Spleen (tissue), 11 donors: Measurements from ENCODE around the gene ZRANB1. TPM values are rescaled to one million over a fixed set of nuclear protein-coding genes. Genes with fewer than 3 reads are reported as not detected.

Experiments used
- DNase-seq: peaks from one replicate; pipeline ENCODE4 v3.0.0-alpha.2; 2020
- H3K27ac ChIP-seq, 8 donors: fragments of 200-600 bp; sonication (generic) in 7 of 8; 1 replicate in 4 of 8; 2 replicates in 4 of 8; pipeline versions ENCODE4 v1.5.0 to v1.8.0; 2016 to 2021; ENCODE audit warnings: inconsistent platforms in 4 of 8, mild to moderate bottlenecking in 4 of 8, moderate library complexity in 1 of 8
- H3K27me3 ChIP-seq, 7 donors: fragments of 200-600 bp; sonication (generic) in 6 of 7; replicated peaks in 1 of 7; 1 replicate in 4 of 7; 2 replicates in 3 of 7; pipeline versions ENCODE4 v1.5.0 to v1.8.0; 2016 to 2021; ENCODE audit warnings: inconsistent platforms in 3 of 7, mild to moderate bottlenecking in 1 of 7
- H3K36me3 ChIP-seq, 6 donors: fragments of 200-600 bp; sonication (generic) in 5 of 6; 1 replicate in 4 of 6; 2 replicates in 2 of 6; pipeline versions ENCODE4 v1.5.0 to v1.8.0; 2016 to 2021; ENCODE audit warnings: inconsistent platforms in 2 of 6
- H3K4me1 ChIP-seq, 6 donors: fragments of 200-600 bp; sonication (generic) in 5 of 6; 1 replicate in 3 of 6; 2 replicates in 3 of 6; pipeline versions ENCODE4 v1.5.0 to v1.8.0; 2016 to 2021; ENCODE audit warnings: inconsistent platforms in 3 of 6
- H3K4me3 ChIP-seq, 8 donors: fragments of 200-600 bp; sonication (generic) in 7 of 8; 1 replicate in 4 of 8; 2 replicates in 4 of 8; pipeline versions ENCODE4 v1.5.0 to v1.8.0; 2016 to 2021; ENCODE audit warnings: inconsistent platforms in 4 of 8, mild to moderate bottlenecking in 4 of 8, moderate library complexity in 2 of 8
- H3K9me3 ChIP-seq, 8 donors: fragments of 200-600 bp; sonication (generic) in 7 of 8; 1 replicate in 4 of 8; 2 replicates in 4 of 8; pipeline versions ENCODE4 v1.5.0 to v1.8.0; 2016 to 2021; ENCODE audit warnings: inconsistent platforms in 4 of 8
- POLR2A ChIP-seq, 3 donors: fragments of 450-650 bp; IDR thresholded peaks; one replicate each; pipeline ENCODE4 v1.5.1; 2017; ENCODE audit warnings: antibody characterized with exemption in 3 of 3, mild to moderate bottlenecking in 1 of 3
- POLR2AphosphoS5 ChIP-seq, 3 donors: sonication (generic); formaldehyde crosslinking; IDR thresholded peaks; one replicate each; pipeline ENCODE4 v1.5.1; 2017; ENCODE audit warnings: antibody characterized with exemption in 3 of 3
- WGBS, 5 donors: extraction: QIAGEN DNeasy Blood & Tissue Kit in 3 of 5; methylation state at CpG; one replicate each; pipeline versions ENCODE4 v1.1.5 to v1.1.7; 2013 to 2018; 5-methylcytosine and 5-hydroxymethylcytosine counted together
- intact Hi-C: fragments of 100-400 bp; cut with DNase I; formaldehyde crosslinking; loops from one replicate; pipeline ENCODE4 v1.15.0; 2023; ENCODE audit warnings: low total_unique reads
- microRNA-seq, 3 donors: library from miRNA; unstranded; fragments of <30 nt; microRNA quantifications; one replicate each; pipeline versions ENCODE4 to v1.1.0, GENCODE V29; 2019 to 2020
- polyA plus RNA-seq, 3 donors: library from polyadenylated mRNA; stranded (reverse); fragments of 200-250 nt; gene quantifications; one replicate each; pipeline ENCODE4 v1.2.1, GENCODE V29; 2013
- small RNA-seq, 4 donors: library from RNA; depleted of rRNA; stranded (forward); fragments of <200 nt; gene quantifications; one replicate each; pipeline ENCODE3, GENCODE V24; 2016
- total RNA-seq, 7 donors: library from RNA; depleted of rRNA in 3 of 7; stranded (reverse); fragments of >200 nt in 3 of 7; fragmentation: NEBNext Ultra II Directional in 4 of 7; extraction: Animal tissue kit (Norgen Biotek cat#: 25700) in 4 of 7; gene quantifications; one replicate each; pipeline versions ENCODE4 v1.1.0 to v1.2.1, GENCODE V29; 2016 to 2021
- TF ChIP-seq, protein P1 (sequence below), 11 experiments: fragments of 200-600 bp in 7 of 11; fragments of 450-650 bp in 4 of 11; sonication (generic) in 4 of 11; IDR thresholded peaks in 8 of 11; conservative IDR thresholded peaks in 3 of 11; 1 replicate in 7 of 11; 2 replicates in 4 of 11; pipeline versions ENCODE4 v1.4.0 to v1.8.0; 2016 to 2021; ENCODE audit warnings: antibody characterized with exemption in 11 of 11, inconsistent platforms in 4 of 11, mild to moderate bottlenecking in 1 of 11
- donor health status: healthy with polysubstance abuse.
- donor health status: DM: no; HTN: no; CAD: no; lungs with moderate emphysema.
- donor health status: DM: no; HTN: no; CAD: no.
- donor health status: Bipolar disorder and iron deficiency.
- donor health status: healthy.
- donor health status: DM: no; HTN: no; CAD: no.
- donor health status: DM: yes; HTN: yes; CAD: no.

The ZRANB1 gene
- total and polyA plus RNA-seq, 10 donors: 5.0 to 28.8 (median 17.7) TPM

DNA sequence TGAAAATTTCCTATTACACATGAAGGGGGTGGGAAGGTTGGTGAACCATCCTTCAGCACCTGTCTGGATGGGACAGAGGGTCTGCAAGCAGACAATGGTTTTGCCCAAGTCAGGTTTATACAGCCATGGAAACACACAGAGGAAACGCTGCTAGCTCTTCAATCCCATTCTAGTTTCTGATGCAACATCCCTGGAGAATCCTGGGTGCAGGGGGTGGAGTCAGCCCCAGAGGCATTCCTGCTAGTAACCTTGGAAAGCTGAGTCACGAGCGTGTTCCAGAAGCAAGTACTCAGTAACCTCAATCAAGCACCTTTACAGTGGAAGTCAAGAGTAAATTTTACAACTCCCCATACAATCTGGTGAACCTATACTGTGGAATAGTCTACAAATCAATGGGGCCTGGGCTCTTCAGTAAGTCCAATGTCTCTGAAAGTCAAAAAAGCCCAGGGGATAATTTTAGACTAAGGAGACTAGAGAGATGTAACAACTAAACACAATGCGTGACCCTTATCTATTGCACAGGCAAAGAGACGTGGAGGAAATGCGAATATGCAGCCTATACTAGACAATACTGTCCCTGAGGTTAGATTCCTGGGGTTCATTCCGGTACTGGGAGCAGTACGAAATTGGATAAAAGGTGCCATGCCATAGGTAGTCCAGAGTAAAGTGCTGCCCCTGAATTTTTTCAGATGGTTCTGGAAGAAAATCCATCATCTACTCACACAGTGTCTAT is 95.4 kb downstream of the ZRANB1 start:
- Histone ChIP-seq H3K27me3 (no peaks in the 10 kb centered on the region), H3K4me1 (peaks cover 3 to 58% (median 33%) of the 10 kb centered on the region in 6 donors), H3K4me3 (no peak overlapping the region), H3K27ac (no peak overlapping the region), H3K36me3 (peaks cover 0 to 30% (median 0%) of the 10 kb centered on the region in 6 donors), H3K9me3 (no peaks in the 10 kb centered on the region)
- TF ChIP-seq POLR2AphosphoS5 (IDR thresholded peaks at IDR 0.05): no peak
- TF ChIP-seq, protein P1, sequence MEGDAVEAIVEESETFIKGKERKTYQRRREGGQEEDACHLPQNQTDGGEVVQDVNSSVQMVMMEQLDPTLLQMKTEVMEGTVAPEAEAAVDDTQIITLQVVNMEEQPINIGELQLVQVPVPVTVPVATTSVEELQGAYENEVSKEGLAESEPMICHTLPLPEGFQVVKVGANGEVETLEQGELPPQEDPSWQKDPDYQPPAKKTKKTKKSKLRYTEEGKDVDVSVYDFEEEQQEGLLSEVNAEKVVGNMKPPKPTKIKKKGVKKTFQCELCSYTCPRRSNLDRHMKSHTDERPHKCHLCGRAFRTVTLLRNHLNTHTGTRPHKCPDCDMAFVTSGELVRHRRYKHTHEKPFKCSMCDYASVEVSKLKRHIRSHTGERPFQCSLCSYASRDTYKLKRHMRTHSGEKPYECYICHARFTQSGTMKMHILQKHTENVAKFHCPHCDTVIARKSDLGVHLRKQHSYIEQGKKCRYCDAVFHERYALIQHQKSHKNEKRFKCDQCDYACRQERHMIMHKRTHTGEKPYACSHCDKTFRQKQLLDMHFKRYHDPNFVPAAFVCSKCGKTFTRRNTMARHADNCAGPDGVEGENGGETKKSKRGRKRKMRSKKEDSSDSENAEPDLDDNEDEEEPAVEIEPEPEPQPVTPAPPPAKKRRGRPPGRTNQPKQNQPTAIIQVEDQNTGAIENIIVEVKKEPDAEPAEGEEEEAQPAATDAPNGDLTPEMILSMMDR (IDR thresholded peaks at IDR 0.05 in 8 of 11, conservative IDR thresholded peaks at IDR 0.05 in 3 of 11): no peak
- no peak for TF ChIP-seq POLR2A (IDR thresholded peaks at IDR 0.05)
- intact Hi-C loops: no loop called here
- DNase-seq: no peak
- 78 to 85% (median 80%) methylated on average over 7 to 8 of the region's 8 CpGs for WGBS, 5 donors

Small RNAs within 50 kb of the gene (microRNA-seq; reads per million reads assigned to microRNA genes)
- 0 reads per million in 3 donors for gene MIR4296

Small RNAs within 50 kb of the gene (small RNA-seq; reads per million reads assigned to genes)
- gene MIR4296: 0 reads per million in 4 donors

Other genes with a start within 250 kb of the ZRANB1 start
- 10 to 100 TPM; 43.8 to 94.0 (median 68.9) TPM for gene FAM53B, start 197.7 kb upstream of the ZRANB1 start, total RNA-seq
- 10 to 100 TPM; 13.3 to 35.2 (median 20.0) TPM for gene FAM53B, start 197.7 kb upstream of the ZRANB1 start, polyA plus RNA-seq
- 10 to 100 TPM; 16.1 to 27.1 (median 18.0) TPM for gene EEF1AKMT2, start 150.2 kb upstream of the ZRANB1 start, total RNA-seq
- gene EEF1AKMT2, start 150.2 kb upstream of the ZRANB1 start, polyA plus RNA-seq: 10 to 100 TPM; 15.3 to 18.2 (median 16.3) TPM
- 10 to 100 TPM; 13.5 to 18.1 (median 15.2) TPM for gene ABRAXAS2, start 140.3 kb upstream of the ZRANB1 start, total RNA-seq
- gene ABRAXAS2, start 140.3 kb upstream of the ZRANB1 start, polyA plus RNA-seq: 1 to 10 TPM; 6.1 to 7.6 (median 6.7) TPM
- 10 to 100 TPM; 32.2 to 74.4 (median 52.0) TPM for gene CTBP2, start 218.4 kb downstream of the ZRANB1 start, total RNA-seq
- 10 to 100 TPM in 1 of 3 donors, 1 to 10 TPM in 2; 6.7 to 19.2 (median 7.0) TPM for gene CTBP2, start 218.4 kb downstream of the ZRANB1 start, polyA plus RNA-seq